GM19099 (cell line): ENCODE data around the gene FCAMR.

ENCODE experiments used
- POLR2A ChIP-seq: IDR thresholded peaks from 3 replicates; pipeline ENCODE4 v1.6.1; 2011; ENCODE audit warnings: low read depth; ENCODE audit not compliant: insufficient read length; ENCODE audit errors: extremely low read depth

Gene FCAMR

GRCh38 chr1:206918076-206918475, 52.2 kb downstream of the FCAMR start:
- no peak for TF ChIP-seq POLR2A

GRCh38 chr1:206916000-206916709, 54.1 kb downstream of the FCAMR start:
- no peak for TF ChIP-seq POLR2A

GRCh38 chr1:206915030-206915735, 55.1 kb downstream of the FCAMR start:
- no peak for TF ChIP-seq POLR2A

- no peak for TF ChIP-seq POLR2A
These were observed 56.3 kb downstream of the FCAMR start for GRCh38 chr1:206913766-206914537.

GRCh38 chr1:206912445-206913095, 57.7 kb downstream of the FCAMR start:
- TF ChIP-seq POLR2A: no peak

DNA sequence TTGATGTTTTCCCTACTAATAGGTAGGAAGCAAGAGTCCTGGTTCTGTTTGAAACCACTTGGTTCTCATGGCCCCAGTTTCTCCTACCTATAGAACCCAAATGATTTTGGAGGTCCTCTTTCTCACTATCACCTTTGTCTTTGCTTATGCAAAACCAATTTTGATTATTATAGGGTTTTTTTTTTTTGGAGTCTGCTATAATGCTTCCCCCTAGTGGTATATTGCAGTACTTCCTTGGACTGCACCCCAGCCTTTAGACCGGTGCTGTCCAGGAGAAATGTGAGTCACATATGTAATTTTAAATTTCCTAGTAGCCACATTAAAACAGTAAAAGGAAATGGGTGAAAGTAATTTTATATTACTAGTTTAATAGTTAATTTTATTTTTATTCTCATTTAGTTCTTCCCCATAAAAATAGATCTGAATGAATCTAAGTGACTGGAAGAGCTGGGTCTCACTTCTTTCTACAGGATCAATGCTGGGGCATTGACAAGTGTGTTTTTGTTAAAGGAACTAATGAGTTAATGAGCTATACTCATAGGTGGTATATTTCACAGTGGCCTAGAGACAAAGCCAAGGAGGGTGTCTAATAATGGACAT, 59.1 kb downstream of the FCAMR start:
- TF ChIP-seq POLR2A: no peak

- TF ChIP-seq POLR2A: no peak
These were observed 60.4 kb downstream of the FCAMR start for GRCh38 chr1:206909883-206910318.

DNA sequence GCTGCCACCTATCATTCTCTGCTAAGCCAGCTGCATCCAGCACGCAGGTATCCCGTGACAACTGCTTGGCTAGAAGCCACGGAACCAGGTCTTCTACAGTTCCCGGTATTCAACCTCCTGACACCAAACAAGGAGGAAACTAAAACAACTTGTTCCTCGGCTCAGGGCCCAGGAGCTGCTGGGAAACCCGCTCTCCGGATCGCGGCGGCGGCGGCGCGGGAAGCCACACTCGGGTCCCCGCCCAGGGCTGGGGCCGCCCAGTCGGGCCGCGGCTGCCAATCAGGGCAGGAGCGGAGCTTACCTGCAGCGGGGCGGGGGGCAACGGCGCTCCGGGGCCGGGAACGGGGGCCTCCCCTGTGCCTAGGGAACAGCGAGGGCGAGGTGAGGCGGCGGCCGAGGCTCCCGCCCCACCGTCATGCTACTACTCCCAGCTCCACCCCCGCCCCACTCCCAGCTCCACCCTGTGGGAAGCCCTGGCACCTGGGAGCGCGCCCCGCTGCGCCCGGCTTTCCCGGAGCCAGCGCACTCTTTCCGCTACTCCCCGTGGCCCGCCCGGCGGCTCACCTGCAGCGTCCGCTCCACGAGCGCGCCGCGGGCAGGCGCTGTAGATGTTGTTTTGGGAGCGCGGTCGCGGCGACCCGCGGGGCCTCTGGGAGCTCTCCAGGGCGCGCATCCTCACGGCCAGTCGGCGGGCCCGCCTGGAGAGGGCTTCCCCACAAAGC, 60.9 kb downstream of the FCAMR start:
- no peak for TF ChIP-seq POLR2A

GRCh38 chr1:206908038-206908437, 62.2 kb downstream of the FCAMR start:
- TF ChIP-seq POLR2A: no peak
